Lung (tissue), 12 donors: ENCODE results near the gene AGBL2. TPM values are rescaled to one million over a fixed set of nuclear protein-coding genes. Genes with fewer than 3 reads are reported as not detected.
A peak's percentile ranks its signal among the peaks of the same experiment; 100 is the strongest.

ENCODE experiments used
- ATAC-seq: fragments of 200-7000 bp; cut with Tn5 transposase; one replicate; pipeline ENCODE4 v1.9.1; 2020; ENCODE audit warnings: moderate number of reproducible peaks; ENCODE audit not compliant: insufficient read depth, low FRiP score
- DNase-seq, 3 donors: peaks; one replicate each; pipeline ENCODE4 v3.0.0-alpha.2; 2013 to 2017
- H3K27ac ChIP-seq, 2 donors: one replicate each; pipeline ENCODE4 v1.5.1; 2013; ENCODE audit warnings: mild to moderate bottlenecking in 2 of 2, moderate library complexity in 2 of 2, control low read depth in 1 of 2, inconsistent platforms in 1 of 2, low read depth in 1 of 2, low read length in 1 of 2
- H3K27me3 ChIP-seq, 3 donors: one replicate each; pipeline ENCODE4 v1.5.1; 2013; ENCODE audit warnings: low read length in 2 of 3; ENCODE audit not compliant: control insufficient read depth in 3 of 3, insufficient read depth in 3 of 3
- H3K36me3 ChIP-seq, 4 donors: one replicate each; pipeline ENCODE4 v1.5.1; 2013; ENCODE audit warnings: low read length in 4 of 4, mild to moderate bottlenecking in 1 of 4, moderate library complexity in 1 of 4; ENCODE audit not compliant: control insufficient read depth in 4 of 4, insufficient read depth in 4 of 4
- H3K4me1 ChIP-seq, 5 donors: one replicate each; pipeline ENCODE4 v1.5.1; 2013; ENCODE audit warnings: low read length in 5 of 5, mild to moderate bottlenecking in 2 of 5, moderate library complexity in 1 of 5; ENCODE audit not compliant: control insufficient read depth in 5 of 5, insufficient read depth in 5 of 5
- H3K4me3 ChIP-seq: one replicate; pipeline ENCODE4 v1.5.1; 2013; ENCODE audit warnings: mild to moderate bottlenecking, control low read depth, moderate library complexity
- H3K9ac ChIP-seq, 2 donors: one replicate each; pipeline ENCODE4 v1.5.1; 2013; ENCODE audit warnings: low read length in 2 of 2, control low read depth in 1 of 2; ENCODE audit not compliant: insufficient read depth in 1 of 2
- H3K9me3 ChIP-seq, 4 donors: one replicate each; pipeline ENCODE4 v1.5.1; 2013; ENCODE audit warnings: low read length in 3 of 4, mild to moderate bottlenecking in 1 of 4, moderate library complexity in 1 of 4; ENCODE audit not compliant: control insufficient read depth in 4 of 4, insufficient read depth in 3 of 4
- CTCF ChIP-seq: IDR thresholded peaks from 2 replicates; pipeline ENCODE4 v1.5.1; 2012; ENCODE audit warnings: mild to moderate bottlenecking; ENCODE audit errors: control extremely low read depth, extremely low read depth
- WGBS, 2 donors: extraction: QIAGEN DNeasy Blood & Tissue Kit; methylation state at CpG; one replicate each; pipeline ENCODE4 v1.1.7; 2013; 5-methylcytosine and 5-hydroxymethylcytosine counted together
- polyA plus RNA-seq, 2 donors: library from polyadenylated mRNA; stranded (reverse); fragments of 200-250 nt; gene quantifications; one replicate each; pipeline ENCODE4 v1.2.1, GENCODE V29; 2013
- total RNA-seq, 2 donors: library from RNA; depleted of rRNA in 1 of 2; stranded (reverse); fragments of >200 nt in 1 of 2; gene quantifications; one replicate each; pipeline ENCODE4 v1.2.1, GENCODE V29; 2014 to 2021
- donor health status: control.
- donor health status: control.
- donor health status: Bipolar disorder and iron deficiency.
- donor health status: healthy.
- donor health status: DM: yes; HTN: yes; CAD: no.

Gene AGBL2
- total and polyA plus RNA-seq, 4 donors, result 3.1 to 12.5 (median 7.1) TPM

GRCh38 chr11:47720651-47721050 lies 5.5 kb upstream of the AGBL2 start:
- no peaks in the 10 kb centered on the region for H3K9me3 ChIP-seq
- H3K4me3 ChIP-seq, result no peak overlapping the region
- DNase-seq, result no peak
- peaks cover 34 to 53% (median 43%) of the 10 kb centered on the region in 4 donors for H3K36me3 ChIP-seq
- no peak for TF ChIP-seq CTCF
- no peak for ATAC-seq
- no peak overlapping the region for H3K9ac ChIP-seq
- peaks cover 0 to under 1% (median 0%) of the 10 kb centered on the region in 5 donors for H3K4me1 ChIP-seq
- no peak overlapping the region for H3K27ac ChIP-seq
- no peaks in the 10 kb centered on the region for H3K27me3 ChIP-seq
- WGBS, 2 donors, result 98% methylated on average over 12 of the region's 12 CpGs

- H3K4me1 ChIP-seq, result peaks cover 0 to 10% (median 0%) of the 10 kb centered on the region in 5 donors
- no peak overlapping the region for H3K9ac ChIP-seq
- no peak for TF ChIP-seq CTCF
- H3K9me3 ChIP-seq, result no peaks in the 10 kb centered on the region
- peak overlapping the region in 1 of 2 donors; percentile 59 for H3K27ac ChIP-seq
- WGBS, 2 donors, result 52 to 59% methylated on average over 5 of the region's 5 CpGs
- no peak overlapping the region for H3K4me3 ChIP-seq
- H3K36me3 ChIP-seq, result peaks cover 18 to 30% (median 25%) of the 10 kb centered on the region in 4 donors
- ATAC-seq, result no peak
- peak; percentile 36 to 46 (median 37) for DNase-seq
- H3K27me3 ChIP-seq, result no peaks in the 10 kb centered on the region
Observed at GRCh38 chr11:47716692-47717091, 1.5 kb upstream of the AGBL2 start.

GRCh38 chr11:47714554-47715081 lies 551 bp downstream of the AGBL2 start:
- ATAC-seq, result peak; percentile 27
- Histone ChIP-seq H3K4me3 (peak overlapping the region; percentile 67), H3K27me3 (no peaks in the 10 kb centered on the region), H3K9ac (peak overlapping the region; percentile 14 to 63), H3K36me3 (peaks cover 12 to 20% (median 18%) of the 10 kb centered on the region in 4 donors), H3K4me1 (peaks cover 0 to 10% (median 0%) of the 10 kb centered on the region in 5 donors), H3K27ac (peak overlapping the region in 1 of 2 donors; percentile 86), H3K9me3 (no peaks in the 10 kb centered on the region)
- DNase-seq, result peak; percentile 42 to 62 (median 56)
- WGBS, 2 donors, result 14 to 21% methylated on average over 19 of the region's 19 CpGs
- TF ChIP-seq CTCF, result no peak

GRCh38 chr11:47711816-47712215 lies 3.4 kb downstream of the AGBL2 start:
- no peak for TF ChIP-seq CTCF
- H3K4me3 ChIP-seq, result no peak overlapping the region
- no peaks in the 10 kb centered on the region for H3K9me3 ChIP-seq
- peaks cover under 1 to 5% (median 3%) of the 10 kb centered on the region in 4 donors for H3K36me3 ChIP-seq
- ATAC-seq (no peak), DNase-seq (peak; percentile 65 to 89 (median 77))
- H3K9ac ChIP-seq, result no peak overlapping the region
- no peaks in the 10 kb centered on the region for H3K27me3 ChIP-seq
- no peak overlapping the region for H3K27ac ChIP-seq
- 58 to 79% methylated on average over 5 of the region's 5 CpGs for WGBS, 2 donors
- H3K4me1 ChIP-seq, result peaks cover 0 to 10% (median 0%) of the 10 kb centered on the region in 5 donors
